H9 (cell line): ENCODE measurements around the gene MIGA2. TPM values are rescaled to one million over a fixed set of nuclear protein-coding genes. Genes with fewer than 3 reads are reported as not detected.

ENCODE experiments used
- DNase-seq: peaks from one replicate; pipeline ENCODE4 v3.0.0-alpha.2; 2017
- H2AFZ ChIP-seq: one replicate; pipeline ENCODE4 v1.6.1; 2013; ENCODE audit warnings: mild to moderate bottlenecking, low read length, control low read depth, moderate library complexity
- H2AK5ac ChIP-seq: 2 replicates; pipeline ENCODE4 v1.6.1; 2013; ENCODE audit warnings: low read length, control low read depth, mixed read lengths; ENCODE audit not compliant: insufficient read length
- H2BK120ac ChIP-seq: one replicate; pipeline ENCODE4 v1.6.1; 2013; ENCODE audit warnings: low read depth, mild to moderate bottlenecking, low read length, control low read depth, inconsistent platforms; ENCODE audit not compliant: poor library complexity, severe bottlenecking
- H2BK12ac ChIP-seq: 2 replicates; pipeline ENCODE4 v1.6.1; 2013; ENCODE audit warnings: low read length, control low read depth, mixed read lengths, low read depth; ENCODE audit not compliant: insufficient read length
- H2BK15ac ChIP-seq: 2 replicates; pipeline ENCODE4 v1.6.1; 2013; ENCODE audit warnings: low read depth, low read length, control low read depth
- H2BK20ac ChIP-seq: one replicate; pipeline ENCODE4 v1.6.1; 2013; ENCODE audit warnings: low read depth, mild to moderate bottlenecking, low read length, control low read depth, inconsistent platforms; ENCODE audit not compliant: poor library complexity, severe bottlenecking
- H2BK5ac ChIP-seq: 2 replicates; pipeline ENCODE4 v1.6.1; 2013; ENCODE audit warnings: low read length, control low read depth, mixed read lengths; ENCODE audit not compliant: insufficient read length
- H3K14ac ChIP-seq: 2 replicates; pipeline ENCODE4 v1.6.1; 2013; ENCODE audit warnings: low read length, control low read depth; ENCODE audit not compliant: insufficient read depth
- H3K18ac ChIP-seq: 2 replicates; pipeline ENCODE4 v1.6.1; 2013; ENCODE audit warnings: low read depth, mild to moderate bottlenecking, mixed read lengths, low read length, control low read depth; ENCODE audit not compliant: insufficient read length
- H3K23ac ChIP-seq: 2 replicates; pipeline ENCODE4 v1.6.1; 2013; ENCODE audit warnings: low read length, control low read depth, mixed read lengths, low read depth; ENCODE audit not compliant: insufficient read length
- H3K23me2 ChIP-seq: 2 replicates; pipeline ENCODE4 v1.6.1; 2013; ENCODE audit warnings: low read depth, mild to moderate bottlenecking, mixed read lengths, low read length, control low read depth; ENCODE audit not compliant: insufficient read length, poor library complexity, severe bottlenecking
- H3K27ac ChIP-seq: 2 replicates; pipeline ENCODE4 v1.5.1; 2013; ENCODE audit warnings: low read length, control low read depth, mixed read lengths, low read depth; ENCODE audit not compliant: insufficient read length
- H3K27me3 ChIP-seq: 2 replicates; pipeline ENCODE4 v1.6.1; 2013; ENCODE audit warnings: low read length, control low read depth, inconsistent platforms; ENCODE audit not compliant: insufficient read depth
- H3K4ac ChIP-seq: 2 replicates; pipeline ENCODE4 v1.6.1; 2013; ENCODE audit warnings: low read depth, mild to moderate bottlenecking, control low read depth, inconsistent platforms, low read length, moderate library complexity
- H3K4me1 ChIP-seq: 2 replicates; pipeline ENCODE4 v1.6.1; 2013; ENCODE audit warnings: low read length, control low read depth, inconsistent platforms; ENCODE audit not compliant: insufficient read depth
- H3K4me2 ChIP-seq: 2 replicates; pipeline ENCODE4 v1.6.1; 2013; ENCODE audit warnings: low read length, control low read depth, mixed read lengths; ENCODE audit not compliant: insufficient read length, insufficient read depth
- H3K56ac ChIP-seq: 2 replicates; pipeline ENCODE4 v1.6.1; 2013; ENCODE audit warnings: low read depth, mild to moderate bottlenecking, mixed read lengths, low read length, control low read depth; ENCODE audit not compliant: insufficient read length
- H3K79me1 ChIP-seq: 2 replicates; pipeline ENCODE4 v1.6.1; 2013; ENCODE audit warnings: low read depth, mild to moderate bottlenecking, moderate library complexity, low read length, control low read depth, inconsistent platforms; ENCODE audit not compliant: insufficient read depth, poor library complexity, severe bottlenecking
- H3K79me2 ChIP-seq: 2 replicates; pipeline ENCODE4 v1.6.1; 2013; ENCODE audit warnings: low read length, control low read depth, inconsistent platforms; ENCODE audit not compliant: insufficient read depth
- H3K9ac ChIP-seq: 2 replicates; pipeline ENCODE4 v1.6.1; 2013; ENCODE audit warnings: low read length, control low read depth, mixed read lengths; ENCODE audit not compliant: insufficient read length; ENCODE audit errors: extremely low read depth
- H3K9me3 ChIP-seq: one replicate; pipeline ENCODE4 v1.6.1; 2013; ENCODE audit warnings: low read depth, low read length, inconsistent platforms; ENCODE audit not compliant: control insufficient read depth
- H3T11ph ChIP-seq: one replicate; pipeline ENCODE4 v1.6.1; 2013; ENCODE audit warnings: mild to moderate bottlenecking, low read length, control low read depth, inconsistent platforms
- H4K20me1 ChIP-seq: one replicate; pipeline ENCODE4 v1.6.1; 2013; ENCODE audit not compliant: control insufficient read depth, insufficient read length, insufficient read depth
- H4K5ac ChIP-seq: 2 replicates; pipeline ENCODE4 v1.6.1; 2013; ENCODE audit warnings: low read depth, mild to moderate bottlenecking, mixed read lengths, low read length, control low read depth; ENCODE audit not compliant: insufficient read length
- H4K8ac ChIP-seq: replicated peaks from 2 replicates; pipeline ENCODE4 v1.6.1; 2013; ENCODE audit warnings: low read length, control low read depth, mixed read lengths, low read depth; ENCODE audit not compliant: insufficient read length
- H4K91ac ChIP-seq: 2 replicates; pipeline ENCODE4 v1.6.1; 2013; ENCODE audit warnings: low read depth, mild to moderate bottlenecking, moderate library complexity, mixed read lengths, low read length, control low read depth; ENCODE audit not compliant: insufficient read length
- H3K27ac Mint-ChIP-seq, 3 experiments: 2 replicates in 2 of 3; 3 replicates in 1 of 3; pipeline ENCODE4 v1.8.0; 2020 to 2021; ENCODE audit warnings: mixed read lengths in 3 of 3, mild to moderate bottlenecking in 1 of 3, moderate library complexity in 1 of 3
- H3K27me3 Mint-ChIP-seq: 2 replicates; pipeline ENCODE4 v1.8.0; 2021; ENCODE audit warnings: low read depth, mild to moderate bottlenecking, moderate library complexity, mixed read lengths
- H3K36me3 Mint-ChIP-seq, 3 experiments: 2 replicates in 2 of 3; 3 replicates in 1 of 3; pipeline ENCODE4 v1.8.0; 2020 to 2021; ENCODE audit warnings: low read depth in 3 of 3, mixed read lengths in 3 of 3; ENCODE audit not compliant: insufficient read depth in 1 of 3
- H3K4me1 Mint-ChIP-seq, 2 experiments: 2 replicates each; pipeline ENCODE4 v1.8.0; 2020; ENCODE audit warnings: mixed read lengths in 2 of 2
- H3K4me3 Mint-ChIP-seq, 2 experiments: 2 replicates in 1 of 2; 3 replicates in 1 of 2; pipeline ENCODE4 v1.8.0; 2020 to 2021; ENCODE audit warnings: mild to moderate bottlenecking in 2 of 2, mixed read lengths in 2 of 2, moderate library complexity in 1 of 2
- H3K9me3 Mint-ChIP-seq, 2 experiments: 2 replicates in 1 of 2; 3 replicates in 1 of 2; pipeline ENCODE4 v1.8.0; 2020; ENCODE audit warnings: mild to moderate bottlenecking in 2 of 2, mixed read lengths in 2 of 2, moderate library complexity in 1 of 2
- CTCF ChIP-seq: fragments of 200-600 bp; sonication (generic); conservative IDR thresholded peaks from 3 replicates; pipeline ENCODE4 v1.8.0; 2021; ENCODE audit warnings: antibody characterized with exemption, mild to moderate bottlenecking
- WGBS: extraction: QIAGEN DNeasy Blood & Tissue Kit; methylation state at CpG from one replicate; pipeline ENCODE4 v1.1.7; 2013; ENCODE audit warnings: missing lambda C conversion rate, low lambda C conversion rate, mixed read lengths; ENCODE audit not compliant: insufficient read length; ENCODE audit errors: extremely low coverage; 5-methylcytosine and 5-hydroxymethylcytosine counted together
- total RNA-seq: library from RNA; stranded (reverse); gene quantifications from 2 replicates; pipeline ENCODE4 v1.2.1, GENCODE V29; 2021

MIGA2 gene
- total RNA-seq, 1 experiment from 2014 or later, result 37.8 TPM

- Histone ChIP-seq H2BK12ac (no peak overlapping the region), H3K27me3 (no peaks in the 10 kb centered on the region), H2BK5ac (no peak overlapping the region), H4K8ac (no peak overlapping the region), H2BK15ac (no peak overlapping the region), H3K9ac (no peak overlapping the region), H4K5ac (no peak overlapping the region), H3K27ac (no peak overlapping the region), H3K79me1 (peaks cover 2% of the 10 kb centered on the region), H2AK5ac (no peak overlapping the region), H2BK120ac (no peak overlapping the region), H3K14ac (no peak overlapping the region), H2BK20ac (no peak overlapping the region), H3K56ac (no peak overlapping the region), H3K4ac (no peak overlapping the region), H4K91ac (no peak overlapping the region), H2AFZ (no peak overlapping the region), H3T11ph (no peak overlapping the region), H3K9me3 (no peaks in the 10 kb centered on the region), H3K23ac (no peak overlapping the region), H3K4me2 (peak overlapping the region; percentile 86), H3K4me1 (no peaks in the 10 kb centered on the region; the same call in 1 of the 2 replicates), H4K20me1 (peaks cover 2% of the 10 kb centered on the region), H3K79me2 (peaks cover 6% of the 10 kb centered on the region; the same call in 1 of the 2 replicates), H3K23me2 (peaks cover 12% of the 10 kb centered on the region), H3K18ac (no peak overlapping the region)
- H3K4me1 Mint-ChIP-seq, result peaks cover 3 to 17% of the 10 kb centered on the region in 2 experiments
- no peaks in the 10 kb centered on the region for H3K9me3 Mint-ChIP-seq
- no peak for TF ChIP-seq CTCF
- H3K27ac Mint-ChIP-seq, result peak overlapping the region in 1 of 3 experiments; percentile 10; a peak in 3 of 7 replicates
- no CpG with 5 or more reads among the region's 13 CpGs for WGBS
- peaks cover 3% of the 10 kb centered on the region; the same call in 1 of the 2 replicates for H3K27me3 Mint-ChIP-seq
- no peak for DNase-seq
- peak overlapping the region; percentile 88 to 95 for H3K4me3 Mint-ChIP-seq
- H3K36me3 Mint-ChIP-seq, result peaks cover 1 to 5% (median 2%) of the 10 kb centered on the region in 3 experiments; a peak in 5 of 7 replicates
Measured at GRCh38 chr9:129079829-129080228, 43.4 kb downstream of the MIGA2 start.
